Activated CD4-positive, alpha-beta T cell treated with anti-CD3 and anti-CD28 coated beads, Interleukin-2, amount 10 ng/mL, durations not matched to agents 24 days and 14 days (primary cell): Measurements from ENCODE around the gene CMTM7. TPM values are rescaled to one million over a fixed set of nuclear protein-coding genes. Genes with fewer than 3 reads are reported as not detected.
A peak's percentile ranks its signal among the peaks of the same experiment; 100 is the strongest.

ENCODE experiments used
- DNase-seq: peaks from one replicate; pipeline ENCODE4 v3.0.0; 2022
- H3K27ac Mint-ChIP-seq: one replicate; pipeline ENCODE4 v1.8.0; 2022; ENCODE audit warnings: mild to moderate bottlenecking, mixed read lengths
- H3K27me3 Mint-ChIP-seq: one replicate; pipeline ENCODE4 v1.8.0; 2022; ENCODE audit warnings: mixed read lengths
- H3K36me3 Mint-ChIP-seq: one replicate; pipeline ENCODE4 v1.8.0; 2022; ENCODE audit warnings: low read depth, mild to moderate bottlenecking, mixed read lengths
- H3K4me1 Mint-ChIP-seq: one replicate; pipeline ENCODE4 v1.8.0; 2021; ENCODE audit warnings: mixed read lengths
- H3K4me3 Mint-ChIP-seq: one replicate; pipeline ENCODE4 v1.8.0; 2022; ENCODE audit warnings: mild to moderate bottlenecking, moderate library complexity, mixed read lengths
- H3K9me3 Mint-ChIP-seq: one replicate; pipeline ENCODE4 v1.8.0; 2021; ENCODE audit warnings: mixed read lengths
- intact Hi-C: fragments of 100-400 bp; cut with micrococcal nuclease; formaldehyde crosslinking; loops from one replicate; pipeline ENCODE4 v1.15.1; 2023
- total RNA-seq: library from RNA; stranded (reverse); gene quantifications from 2 replicates; pipeline ENCODE4 v1.2.3, GENCODE V29; 2022

CMTM7 gene
- total RNA-seq, 1 donor from 2014 or later = 45.0 TPM

- H3K9me3 Mint-ChIP-seq = no peaks in the 10 kb centered on the region
- peaks cover 36% of the 10 kb centered on the region for H3K4me1 Mint-ChIP-seq
- no peaks in the 10 kb centered on the region for H3K27me3 Mint-ChIP-seq
- intact Hi-C loops = no loop called here
- H3K36me3 Mint-ChIP-seq = peaks cover 20% of the 10 kb centered on the region
- peak overlapping the region; percentile 5 for H3K27ac Mint-ChIP-seq
- peak overlapping the region; percentile 13 for H3K4me3 Mint-ChIP-seq
- no peak for DNase-seq
These were observed 106.6 kb downstream of the CMTM7 start for GRCh38 chr3:32498252-32498651.

GRCh38 chr3:32498992-32499391 is 107.3 kb downstream of the CMTM7 start:
- Mint-ChIP-seq H3K36me3 (peaks cover 20% of the 10 kb centered on the region), H3K9me3 (no peaks in the 10 kb centered on the region)

GRCh38 chr3:32499585-32499984 is 107.9 kb downstream of the CMTM7 start:
- Mint-ChIP-seq H3K36me3 (peaks cover 20% of the 10 kb centered on the region), H3K4me1 (peaks cover 41% of the 10 kb centered on the region), H3K27ac (no peak overlapping the region), H3K4me3 (no peak overlapping the region), H3K9me3 (no peaks in the 10 kb centered on the region), H3K27me3 (no peaks in the 10 kb centered on the region)
- intact Hi-C loops = no loop called here
- no peak for DNase-seq

More at GRCh38 chr3:32498992-32499391, 107.3 kb downstream of the CMTM7 start:
- Mint-ChIP-seq H3K4me1 (peaks cover 39% of the 10 kb centered on the region), H3K4me3 (no peak overlapping the region), H3K27ac (no peak overlapping the region), H3K27me3 (no peaks in the 10 kb centered on the region)
- DNase-seq = no peak
- intact Hi-C loops = no loop called here

GRCh38 chr3:32500231-32500630 is 108.6 kb downstream of the CMTM7 start:
- no peak for DNase-seq
- Mint-ChIP-seq H3K4me3 (peak overlapping the region; percentile 90), H3K27ac (no peak overlapping the region), H3K27me3 (no peaks in the 10 kb centered on the region), H3K4me1 (peaks cover 41% of the 10 kb centered on the region), H3K9me3 (no peaks in the 10 kb centered on the region), H3K36me3 (peaks cover 20% of the 10 kb centered on the region)
- intact Hi-C loops = loop anchor here (5.0 kb wide), 1 partner anchor 597 kb away; the partner anchor contains the start of genes GLB1 and TMPPE

- Mint-ChIP-seq H3K4me3 (peak overlapping the region; percentile 90), H3K4me1 (peaks cover 36% of the 10 kb centered on the region), H3K36me3 (peaks cover 15% of the 10 kb centered on the region), H3K9me3 (no peaks in the 10 kb centered on the region), H3K27me3 (peaks cover 2% of the 10 kb centered on the region), H3K27ac (peak overlapping the region; percentile 38)
- intact Hi-C loops = loop anchor here (5.0 kb wide), 1 partner anchor 596 kb away; the partner anchor contains the start of genes GLB1 and TMPPE
- no peak for DNase-seq
These were observed 109.5 kb downstream of the CMTM7 start for GRCh38 chr3:32500880-32501782.

DNA sequence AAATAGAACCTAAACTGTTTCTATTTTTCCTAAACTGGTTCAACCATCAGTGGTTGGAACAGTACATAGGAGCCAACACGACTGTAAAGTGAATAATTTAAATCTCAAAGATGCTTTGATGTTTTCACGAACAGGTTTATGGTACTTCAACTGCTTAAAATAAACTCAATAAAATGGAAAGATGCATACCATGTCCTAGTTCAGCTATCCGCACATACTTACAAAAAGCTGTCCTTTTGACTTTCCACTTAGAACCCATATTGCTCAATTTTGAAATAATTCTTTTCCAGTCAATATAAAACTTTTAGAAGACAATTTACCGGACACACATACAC is 110.1 kb downstream of the CMTM7 start:
- H3K36me3 Mint-ChIP-seq = peaks cover 9% of the 10 kb centered on the region
- no peaks in the 10 kb centered on the region for H3K9me3 Mint-ChIP-seq
- peak overlapping the region; percentile 90 for H3K4me3 Mint-ChIP-seq
- DNase-seq = no peak
- H3K27ac Mint-ChIP-seq = peak overlapping the region; percentile 86
- intact Hi-C loops = loop anchor here (1.0 to 5.0 kb wide), 5 partner anchors 8 to 596 kb away; partner anchors contain the start of genes CNOT10, DYNC1LI1, GLB1 and TMPPE
- peaks cover 30% of the 10 kb centered on the region for H3K4me1 Mint-ChIP-seq
- H3K27me3 Mint-ChIP-seq = peaks cover 2% of the 10 kb centered on the region

DNA sequence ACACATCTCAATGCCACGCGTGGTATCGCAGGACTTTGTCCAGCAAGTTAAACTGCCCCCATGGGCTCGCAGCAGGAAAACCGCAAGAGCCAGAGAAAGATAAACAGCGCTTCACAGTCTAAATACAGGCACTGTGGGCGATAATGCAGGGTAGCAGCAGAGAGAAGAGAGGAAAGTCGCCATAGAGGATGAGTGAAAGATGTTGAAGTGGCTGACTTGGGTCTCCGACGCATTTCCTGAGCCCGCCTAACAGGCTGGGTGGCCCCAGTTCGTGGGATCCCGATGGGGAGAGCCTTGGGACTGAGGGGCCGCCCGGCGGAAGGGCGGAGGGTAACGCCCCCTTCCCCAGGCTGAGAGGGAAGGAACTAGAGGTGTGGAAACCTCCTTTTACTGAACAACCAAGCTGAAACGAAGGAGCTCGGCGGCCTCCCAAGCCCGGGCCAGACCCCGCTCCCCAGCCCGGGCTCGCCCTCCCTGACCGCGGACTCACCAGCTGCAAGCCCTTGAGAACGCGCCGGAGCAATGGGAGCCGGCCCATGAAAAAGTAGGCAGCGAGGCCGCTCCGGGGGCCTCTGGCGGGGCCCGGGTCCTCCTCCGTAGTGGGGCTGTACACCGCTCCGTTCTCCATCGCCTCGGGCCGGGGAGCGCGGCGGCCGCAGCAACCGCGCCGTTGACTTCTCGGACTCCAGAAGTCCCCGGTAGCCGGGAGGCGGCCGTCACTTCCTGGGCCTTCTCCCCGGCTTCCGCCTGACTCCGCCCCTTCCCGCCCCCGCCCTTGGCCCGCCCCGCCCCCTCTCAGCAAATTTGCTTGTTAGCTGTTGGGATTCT is 110.7 kb downstream of the CMTM7 start, which contains the start of gene CMTM6:
CMTM6 (minus strand) TSS at position 735 of the 828 bp plus-strand sequence; CDS start at position 628, 107 bp downstream.
- intact Hi-C loops = loop anchor here (1.0 to 5.0 kb wide), 5 partner anchors 9 to 595 kb away; partner anchors contain the start of genes CNOT10, DYNC1LI1, GLB1 and TMPPE
- H3K36me3 Mint-ChIP-seq = peaks cover 7% of the 10 kb centered on the region
- DNase-seq = peak; percentile 92
- peak within 1 kb of the TSS; percentile 90 for H3K4me3 Mint-ChIP-seq
- peaks cover 2% of the 10 kb centered on the region for H3K27me3 Mint-ChIP-seq
- H3K9me3 Mint-ChIP-seq = no peaks in the 10 kb centered on the region
- H3K4me1 Mint-ChIP-seq = peaks cover 28% of the 10 kb centered on the region
- H3K27ac Mint-ChIP-seq = peak within 1 kb of the TSS; percentile 86

- H3K36me3 Mint-ChIP-seq = peaks cover 7% of the 10 kb centered on the region
- H3K4me3 Mint-ChIP-seq = peak overlapping the region; percentile 90
- peaks cover 2% of the 10 kb centered on the region for H3K27me3 Mint-ChIP-seq
- H3K4me1 Mint-ChIP-seq = peaks cover 28% of the 10 kb centered on the region
- H3K27ac Mint-ChIP-seq = peak overlapping the region; percentile 86
- H3K9me3 Mint-ChIP-seq = no peaks in the 10 kb centered on the region
- DNase-seq = no peak
- intact Hi-C loops = loop anchor here (1.0 to 5.0 kb wide), 5 partner anchors 10 to 594 kb away; partner anchors contain the start of genes CNOT10, DYNC1LI1, GLB1 and TMPPE
These were observed 111.3 kb downstream of the CMTM7 start for GRCh38 chr3:32502946-32503286.

Other genes starting within 250 kb of the CMTM7 start
- gene CMTM8, start 153.2 kb upstream of the CMTM7 start, total RNA-seq = 4.8 and 5.5 TPM in 2 replicates
- gene CMTM6, start 111.0 kb downstream of the CMTM7 start, total RNA-seq = 79.3 and 79.6 TPM in 2 replicates
- gene DYNC1LI1, start 179.0 kb downstream of the CMTM7 start, total RNA-seq = 35.4 and 40.1 TPM in 2 replicates